Measurements from ENCODE around the gene FAM180B. TPM values are rescaled to one million over a fixed set of nuclear protein-coding genes. Genes with fewer than 3 reads are reported as not detected.

Gene FAM180B
- total RNA-seq, 1 donor from 2014 or later = not detected

DNA sequence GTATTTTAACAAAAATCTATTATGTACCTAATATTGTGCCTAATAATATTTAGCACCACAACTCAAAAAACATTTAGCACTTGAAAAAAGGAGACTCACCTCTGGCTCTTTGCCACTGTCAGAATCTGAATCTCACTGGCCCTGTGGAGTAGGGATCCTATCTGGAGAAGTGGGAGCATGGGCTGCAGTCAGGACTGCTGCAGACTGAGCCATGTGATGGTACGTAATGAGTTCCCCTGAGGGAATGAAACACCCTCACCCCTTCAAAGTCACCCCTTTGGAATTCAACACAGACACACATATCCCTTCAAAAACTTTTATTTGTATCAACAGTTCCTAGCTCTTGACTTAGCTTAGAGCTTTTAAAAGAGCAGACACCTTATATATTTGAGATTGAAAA is 14.6 kb upstream of the FAM180B start:
- Histone ChIP-seq H3K27me3 (no peaks in the 10 kb centered on the region), H3K4me3 (no peak overlapping the region), H3K4me1 (peaks cover 5% of the 10 kb centered on the region), H3K27ac (peak overlapping the region; percentile 42), H3K36me3 (peaks cover 65% of the 10 kb centered on the region), H3K9me3 (no peaks in the 10 kb centered on the region)
- DNase-seq = no peak
- intact Hi-C loops (cut with DNase I) = no loop called here
- no peak for ATAC-seq
- TF ChIP-seq, protein P1, sequence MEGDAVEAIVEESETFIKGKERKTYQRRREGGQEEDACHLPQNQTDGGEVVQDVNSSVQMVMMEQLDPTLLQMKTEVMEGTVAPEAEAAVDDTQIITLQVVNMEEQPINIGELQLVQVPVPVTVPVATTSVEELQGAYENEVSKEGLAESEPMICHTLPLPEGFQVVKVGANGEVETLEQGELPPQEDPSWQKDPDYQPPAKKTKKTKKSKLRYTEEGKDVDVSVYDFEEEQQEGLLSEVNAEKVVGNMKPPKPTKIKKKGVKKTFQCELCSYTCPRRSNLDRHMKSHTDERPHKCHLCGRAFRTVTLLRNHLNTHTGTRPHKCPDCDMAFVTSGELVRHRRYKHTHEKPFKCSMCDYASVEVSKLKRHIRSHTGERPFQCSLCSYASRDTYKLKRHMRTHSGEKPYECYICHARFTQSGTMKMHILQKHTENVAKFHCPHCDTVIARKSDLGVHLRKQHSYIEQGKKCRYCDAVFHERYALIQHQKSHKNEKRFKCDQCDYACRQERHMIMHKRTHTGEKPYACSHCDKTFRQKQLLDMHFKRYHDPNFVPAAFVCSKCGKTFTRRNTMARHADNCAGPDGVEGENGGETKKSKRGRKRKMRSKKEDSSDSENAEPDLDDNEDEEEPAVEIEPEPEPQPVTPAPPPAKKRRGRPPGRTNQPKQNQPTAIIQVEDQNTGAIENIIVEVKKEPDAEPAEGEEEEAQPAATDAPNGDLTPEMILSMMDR (IDR thresholded peaks at IDR 0.05) = no peak

DNA sequence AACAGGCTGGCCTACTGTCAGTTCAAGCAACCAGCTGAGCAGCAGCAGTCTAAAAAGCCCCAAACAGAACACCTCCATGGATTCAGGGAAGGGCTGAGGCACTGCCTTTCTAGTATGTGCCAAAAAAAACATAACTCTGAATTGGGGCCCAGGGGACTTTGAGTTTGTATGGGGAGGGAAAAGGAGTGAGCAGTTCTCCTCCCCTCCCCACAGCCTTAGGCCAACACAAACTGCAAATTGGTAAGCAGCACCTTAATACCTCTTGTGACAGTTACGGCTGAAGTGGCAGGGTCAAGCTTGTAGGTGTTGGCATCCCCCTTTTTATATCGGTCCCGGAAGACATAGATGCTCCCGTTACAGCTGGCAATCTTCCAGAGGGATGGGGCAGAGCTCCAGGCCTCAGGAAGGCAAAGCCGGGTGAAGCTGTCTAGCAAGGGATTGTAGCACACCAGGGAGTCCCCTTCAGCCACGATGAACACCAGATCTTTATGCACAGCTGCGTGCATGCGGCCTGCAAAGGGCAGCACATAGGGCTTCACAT is 13.7 kb upstream of the FAM180B start:
- Histone ChIP-seq H3K27me3 (no peaks in the 10 kb centered on the region), H3K9me3 (no peaks in the 10 kb centered on the region), H3K4me1 (peaks cover 14% of the 10 kb centered on the region), H3K36me3 (peaks cover 73% of the 10 kb centered on the region), H3K4me3 (no peak overlapping the region), H3K27ac (no peak overlapping the region)
- intact Hi-C loops (cut with DNase I) = no loop called here
- DNase-seq (peak; percentile 50), ATAC-seq (no peak)
- TF ChIP-seq, protein P1 (IDR thresholded peaks at IDR 0.05) = no peak

DNA sequence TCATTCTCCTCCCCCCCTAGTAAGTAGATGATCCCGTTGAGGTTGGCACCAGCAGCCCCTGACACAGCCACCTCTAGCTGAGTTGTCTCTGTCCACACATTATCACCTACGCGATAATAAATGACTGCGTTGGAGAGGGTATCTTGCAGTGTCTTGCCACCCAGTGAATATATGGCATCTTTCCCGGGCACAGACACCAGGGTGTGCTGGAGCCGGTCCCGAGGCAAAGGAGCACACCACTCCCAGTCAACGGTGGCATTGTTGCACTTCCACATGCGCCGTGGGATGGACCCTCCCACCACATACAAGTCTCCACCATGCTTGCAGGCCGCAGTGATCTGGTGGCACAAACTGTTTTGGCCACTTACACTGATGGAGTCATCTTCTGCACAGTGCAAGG is 13.2 kb upstream of the FAM180B start:
- H3K4me3 ChIP-seq = no peak overlapping the region
- peaks cover 19% of the 10 kb centered on the region for H3K4me1 ChIP-seq
- H3K27ac ChIP-seq = no peak overlapping the region
- TF ChIP-seq, protein P1 (IDR thresholded peaks at IDR 0.05) = no peak
- H3K36me3 ChIP-seq = peaks cover 73% of the 10 kb centered on the region
- no peaks in the 10 kb centered on the region for H3K27me3 ChIP-seq
- ATAC-seq (no peak), DNase-seq (peak; percentile 44)
- intact Hi-C loops (cut with DNase I) = no loop called here
- H3K9me3 ChIP-seq = no peaks in the 10 kb centered on the region

DNA sequence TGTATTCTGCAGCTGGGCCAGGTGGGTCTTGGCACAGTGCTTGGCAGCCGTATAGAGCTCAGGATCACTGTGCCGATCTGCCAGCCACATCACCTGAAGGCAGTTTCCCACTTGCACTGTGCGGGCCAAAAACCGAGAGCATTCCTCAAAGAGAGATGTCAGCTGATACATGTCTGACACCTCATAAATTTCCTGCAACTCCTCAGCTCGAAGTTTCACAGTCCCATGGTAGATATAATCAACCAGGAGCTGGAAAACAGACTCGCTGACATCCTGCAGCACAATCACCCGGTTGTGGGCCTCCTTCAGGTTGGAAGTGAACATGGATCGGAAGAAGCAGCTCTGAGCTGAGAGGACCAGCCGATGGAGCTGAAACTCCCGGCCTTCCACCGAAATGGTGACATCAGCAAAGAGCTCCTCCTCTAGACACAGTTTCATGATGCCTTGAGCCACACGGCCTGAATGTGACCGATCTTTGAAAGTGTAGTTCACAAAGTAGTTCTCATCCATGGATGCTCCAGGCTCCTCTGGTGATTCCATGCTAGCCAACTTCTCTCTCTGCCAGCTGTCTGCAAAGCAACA is 8.9 kb upstream of the FAM180B start:
- DNase-seq = no peak
- H3K9me3 ChIP-seq = no peaks in the 10 kb centered on the region
- H3K4me3 ChIP-seq = peak overlapping the region; percentile 90
- no peak for ATAC-seq
- H3K27me3 ChIP-seq = no peaks in the 10 kb centered on the region
- H3K27ac ChIP-seq = peak overlapping the region; percentile 90
- peaks cover 18% of the 10 kb centered on the region for H3K4me1 ChIP-seq
- peaks cover 71% of the 10 kb centered on the region for H3K36me3 ChIP-seq
- intact Hi-C loops (cut with DNase I) = no loop called here
- TF ChIP-seq, protein P1 (IDR thresholded peaks at IDR 0.05) = no peak

DNA sequence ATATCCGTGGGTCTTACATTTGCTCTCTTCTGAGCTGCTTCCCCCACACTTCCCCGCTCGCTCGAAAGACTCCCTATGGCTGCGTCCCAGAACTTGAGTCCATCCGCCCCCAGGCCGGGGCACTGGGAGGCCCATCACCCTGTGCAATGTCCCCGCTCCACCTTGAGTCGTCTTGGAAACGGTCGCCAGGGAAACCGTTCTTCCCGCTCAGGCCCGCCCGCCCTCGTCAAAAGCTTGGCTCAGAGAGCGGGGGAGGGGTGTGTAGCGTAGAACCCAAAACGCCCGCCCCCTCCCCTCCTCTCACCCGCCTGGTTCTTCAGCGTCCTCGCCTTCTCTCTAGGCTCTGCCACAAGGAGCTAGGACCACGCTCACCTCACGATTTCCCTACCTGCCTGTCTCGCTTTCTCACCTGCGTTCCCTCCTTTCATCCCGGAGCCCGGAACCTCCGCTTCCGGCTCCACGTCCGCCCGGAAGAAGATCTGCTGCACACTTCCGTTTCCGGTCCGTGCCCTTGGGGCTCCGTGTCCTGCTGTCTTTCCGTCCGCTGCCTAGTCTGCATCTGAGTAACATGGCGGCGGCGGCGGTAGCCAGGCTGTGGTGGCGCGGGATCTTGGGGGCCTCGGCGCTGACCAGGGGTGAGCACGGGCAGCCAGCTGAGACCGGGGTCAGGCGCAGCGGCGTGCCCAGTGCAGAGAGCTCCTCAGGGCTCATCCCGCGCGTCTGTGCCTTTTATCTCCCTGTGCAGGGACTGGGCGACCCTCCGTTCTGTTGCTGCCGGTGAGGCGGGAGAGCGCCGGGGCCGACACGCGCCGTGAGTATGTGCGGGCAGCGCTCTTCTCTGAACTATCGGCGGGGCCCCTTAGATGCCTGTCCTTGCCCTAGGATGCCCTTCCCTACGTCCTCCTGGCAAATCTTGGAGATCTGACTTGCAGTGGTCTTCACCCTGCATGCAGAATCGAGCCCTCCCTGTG is 7.7 kb upstream of the FAM180B start, which contains the start of the genes KBTBD4 and NDUFS3:
Gene KBTBD4 (minus strand): TSS at position 447 of the 971 bp plus-strand sequence. CDS start 19 bp downstream, at position 428.
Gene NDUFS3 (plus strand): TSS at position 551 of the 971 bp plus-strand sequence. CDS start 18 bp downstream, at position 569.
- TF ChIP-seq, protein P1 (IDR thresholded peaks at IDR 0.05) = no peak
- Histone ChIP-seq H3K27ac (peak within 1 kb of the TSS; percentile 90), H3K4me3 (peak within 1 kb of the TSS; percentile 90), H3K36me3 (peaks cover 71% of the 10 kb centered on the region), H3K9me3 (no peaks in the 10 kb centered on the region), H3K27me3 (no peaks in the 10 kb centered on the region), H3K4me1 (peaks cover 18% of the 10 kb centered on the region)
- ATAC-seq (peak; percentile 98), DNase-seq (peak; percentile 91)
- intact Hi-C loops (cut with DNase I) = no loop called here
